Amygdala (tissue), 56 donors: ENCODE data around the gene GDPD5.
A peak's percentile ranks its signal among the peaks of the same experiment; 100 is the strongest.

Source experiments
- DNase-seq, 56 donors: peaks; one replicate each; lab custom pipeline; 2025; lab: John Stamatoyannopoulos, UW

The GDPD5 gene

GRCh38 chr11:75474878-75475766, 50.6 kb downstream of the GDPD5 start:
- peak in 2 of 56 donors; percentile 13 to 31 for DNase-seq

GRCh38 chr11:75474240-75474639, 51.5 kb downstream of the GDPD5 start:
- DNase-seq = no peak

DNA sequence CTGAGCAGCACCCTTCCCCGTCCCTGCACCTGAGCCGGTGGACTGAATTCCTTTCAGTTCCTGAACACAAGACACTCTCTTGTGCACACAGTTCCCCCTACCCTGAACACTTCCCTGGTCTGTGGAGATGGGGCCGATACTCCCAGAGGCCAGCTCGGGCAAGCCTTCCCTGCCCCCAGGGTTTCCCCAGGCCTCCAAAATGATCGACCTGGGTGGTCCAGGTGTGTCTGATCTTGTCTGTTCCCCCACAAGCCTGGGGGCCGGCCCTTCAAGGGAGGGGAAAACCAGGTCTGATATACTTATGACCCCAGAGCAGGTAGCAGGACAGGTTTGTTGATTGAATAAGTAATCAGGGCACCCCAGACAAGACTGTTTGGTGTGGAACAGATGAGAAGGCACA, 52.1 kb downstream of the GDPD5 start:
- DNase-seq = no peak

DNA sequence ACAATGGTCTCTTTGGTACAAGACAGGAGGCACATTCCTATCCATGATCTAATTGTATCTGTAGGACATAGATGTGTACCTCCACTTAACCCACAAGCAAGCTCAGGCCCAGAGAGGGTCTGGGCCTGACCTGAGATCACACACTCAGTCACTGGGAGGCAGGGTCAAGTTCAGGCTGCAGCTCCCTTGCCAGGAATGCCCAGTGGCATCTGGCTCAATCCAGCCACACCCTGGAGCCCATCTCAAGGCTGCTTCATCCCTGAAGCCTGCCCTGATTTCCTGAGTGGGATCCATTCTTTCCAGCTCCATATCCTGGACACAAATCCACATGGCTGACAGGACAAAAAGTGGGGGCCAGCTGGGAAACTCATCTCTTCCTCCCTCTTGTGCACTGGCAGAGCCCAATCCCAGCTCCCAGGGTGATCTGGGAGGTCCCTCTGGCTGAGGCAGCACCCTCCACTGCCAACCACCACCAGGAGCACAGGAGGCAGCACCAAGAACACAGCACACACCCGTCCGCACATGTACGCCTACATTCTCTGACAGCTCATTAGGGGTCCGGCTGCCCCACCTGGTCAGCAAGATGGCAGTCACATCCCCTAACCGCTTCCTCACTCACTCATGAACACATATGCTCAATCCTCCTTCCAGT, 53.5 kb downstream of the GDPD5 start:
- no peak for DNase-seq

DNA sequence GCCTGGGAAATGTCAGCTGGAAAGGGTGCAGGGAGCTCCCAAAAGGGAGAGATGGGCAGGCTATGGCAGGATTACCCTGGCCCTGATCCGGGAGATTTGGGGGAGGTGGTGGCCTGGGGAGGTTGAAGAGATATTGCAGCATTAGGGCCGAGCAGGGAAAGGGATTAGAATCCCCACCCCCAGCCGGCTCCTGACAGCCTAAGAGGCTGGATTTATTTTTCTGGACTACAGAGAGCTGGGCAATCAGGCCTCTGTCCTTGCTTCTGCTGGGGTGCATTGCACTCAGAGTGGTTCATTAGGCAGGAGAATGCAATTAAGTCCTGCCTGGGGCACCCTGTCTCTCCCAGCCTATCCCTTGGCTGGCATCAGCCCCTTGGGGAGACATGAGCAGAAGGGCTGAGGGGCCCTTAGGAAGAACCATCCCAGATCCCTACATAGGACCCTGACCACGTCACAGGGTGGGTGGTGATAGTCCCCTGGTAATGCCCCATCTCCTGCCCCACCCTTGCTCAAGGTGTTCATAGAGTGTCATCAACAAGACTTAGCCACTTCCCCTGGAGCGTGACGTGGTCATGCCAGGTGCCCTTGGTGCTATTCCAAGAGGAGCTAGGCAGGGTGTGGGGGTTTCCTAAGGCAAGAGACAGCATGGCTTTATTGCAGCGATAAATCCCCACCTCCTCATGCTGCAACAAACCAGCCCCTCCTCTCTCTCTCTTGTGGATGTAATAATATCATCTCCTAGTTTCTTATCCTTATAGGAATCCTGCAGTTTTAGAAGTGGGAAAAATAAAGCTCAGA, 54.4 kb downstream of the GDPD5 start:
- DNase-seq = no peak

- no peak for DNase-seq
These were observed 55.2 kb downstream of the GDPD5 start for GRCh38 chr11:75470476-75471080.

DNA sequence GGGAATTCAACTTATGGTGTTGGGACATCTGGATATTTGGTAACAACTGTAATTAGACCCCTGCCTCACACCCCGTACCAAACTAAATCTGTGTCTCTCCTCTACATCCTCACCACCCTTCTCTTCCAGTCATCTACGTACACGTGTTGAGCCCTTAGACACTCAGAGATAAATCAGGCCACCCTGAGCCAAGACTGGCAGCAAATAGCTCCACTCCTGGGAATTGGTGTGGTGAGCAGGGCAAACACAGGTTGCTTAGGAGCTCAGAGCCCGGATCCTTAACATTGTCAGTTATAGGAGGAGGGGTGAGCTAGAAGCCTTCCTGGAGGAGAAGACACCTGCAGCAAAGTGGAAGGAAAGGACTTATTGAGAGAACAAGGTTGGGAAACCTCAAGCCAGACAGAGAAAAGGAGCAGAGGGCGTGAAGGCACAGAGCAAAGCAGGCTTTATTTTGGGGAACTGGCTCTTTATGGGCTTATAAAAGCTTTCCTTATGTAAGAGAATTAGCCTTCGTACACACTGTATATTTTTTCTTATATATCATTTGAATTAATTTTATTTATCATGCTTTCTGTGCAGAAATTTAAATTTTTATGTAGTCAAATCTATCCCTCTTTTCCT, 55.8 kb downstream of the GDPD5 start:
- no peak for DNase-seq

GRCh38 chr11:75468534-75469340, 57.0 kb downstream of the GDPD5 start:
- no peak for DNase-seq

DNA sequence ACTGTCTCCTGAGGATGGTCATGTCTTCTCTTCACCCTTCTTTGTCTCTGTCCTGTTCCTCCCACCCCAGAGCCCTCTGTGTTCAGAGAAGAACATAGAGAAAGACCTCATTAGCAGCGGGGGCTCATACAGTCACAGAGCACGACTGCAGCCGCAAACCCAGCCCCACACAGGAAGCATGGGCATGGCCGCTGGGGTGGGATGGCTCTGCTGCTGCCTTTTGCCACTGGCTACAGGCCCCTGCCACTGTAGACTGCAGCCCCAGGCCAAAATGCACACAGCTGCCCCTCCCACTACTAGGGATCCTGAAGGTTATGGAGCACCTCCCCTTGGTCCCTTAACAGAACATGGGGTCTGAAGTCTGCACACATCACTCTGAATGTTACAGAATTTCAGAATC, 57.9 kb downstream of the GDPD5 start:
- DNase-seq = no peak

DNA sequence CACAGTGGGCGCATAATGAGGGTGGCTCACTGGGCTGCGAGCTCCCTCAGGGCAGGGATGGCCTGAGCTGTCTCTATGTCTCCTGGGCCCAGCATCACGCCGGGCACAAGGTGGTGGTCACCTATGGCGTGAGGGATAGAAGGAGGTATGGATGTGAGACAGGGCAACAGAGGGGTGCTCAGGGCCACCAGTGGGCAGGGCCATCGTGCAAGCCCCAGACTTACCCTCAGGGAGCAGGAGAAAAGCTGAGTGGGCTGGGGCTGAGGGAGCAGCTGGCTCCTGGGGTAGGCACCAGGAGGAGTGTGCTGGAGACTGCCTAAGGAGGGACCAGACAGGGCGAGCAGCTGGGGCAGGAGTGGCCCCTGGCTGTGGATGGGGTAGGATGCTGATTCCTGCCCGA, 58.4 kb downstream of the GDPD5 start:
- no peak for DNase-seq

GRCh38 chr11:75465701-75466531, 59.8 kb downstream of the GDPD5 start:
- no peak for DNase-seq

GRCh38 chr11:75463106-75463774, 62.5 kb downstream of the GDPD5 start:
- DNase-seq = no peak

- no peak for DNase-seq
These were observed 63.6 kb downstream of the GDPD5 start for GRCh38 chr11:75462117-75462653.

GRCh38 chr11:75461151-75461550, 64.6 kb downstream of the GDPD5 start:
- no peak for DNase-seq

GRCh38 chr11:75456596-75457183, 69.1 kb downstream of the GDPD5 start:
- no peak for DNase-seq

- DNase-seq = no peak
These were observed 70.8 kb downstream of the GDPD5 start for GRCh38 chr11:75454987-75455386.

GRCh38 chr11:75453916-75454655, 71.7 kb downstream of the GDPD5 start:
- DNase-seq = no peak
